ENCODE measurements around the gene GAK.
"Not testable (repeated sequence)": the region's sequence is repeated elsewhere in the genome, so short reads cannot be mapped to it uniquely, and the experiment has no call there.

GAK gene

DNA sequence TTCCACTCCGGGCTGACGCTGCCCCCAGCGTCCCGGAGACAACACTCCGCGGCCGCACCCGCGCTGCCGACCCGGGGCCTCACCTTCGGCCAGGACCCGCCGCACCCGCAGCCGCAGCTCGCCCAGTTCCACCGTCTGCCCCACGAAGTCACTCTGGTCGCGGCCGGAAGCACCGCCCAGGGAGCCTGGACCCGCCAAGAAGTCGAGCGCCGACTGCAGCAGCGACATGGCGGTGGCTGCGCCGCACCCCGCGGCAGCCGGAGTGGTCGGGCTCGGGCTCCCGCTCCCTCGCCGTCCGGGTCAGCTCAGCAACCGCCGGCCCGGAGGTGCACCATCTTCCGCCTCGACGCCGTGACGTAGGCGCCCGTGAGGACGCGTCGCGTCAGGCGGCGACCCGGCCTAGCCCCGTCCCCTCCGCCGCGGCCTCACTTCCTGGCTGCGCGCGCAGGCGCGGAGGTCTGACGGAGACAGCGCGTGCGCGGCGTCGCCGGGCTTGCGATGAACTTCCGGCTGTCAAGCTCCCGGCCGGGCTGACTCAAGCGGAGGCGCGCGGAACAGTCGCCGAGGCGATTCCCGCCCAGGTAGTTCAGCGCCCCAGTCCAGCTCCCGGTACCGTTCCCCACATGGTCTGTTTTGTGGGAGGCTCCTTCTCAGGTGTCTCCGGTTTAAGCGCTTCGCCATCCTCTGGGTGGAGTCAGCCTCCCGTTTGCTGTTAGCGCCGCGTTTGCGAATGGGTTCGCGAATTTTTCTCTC, at the start of gene GAK, which contains the start of gene TMEM175:
GAK (minus strand) TSS at position 357 of the 753 bp plus-strand sequence; CDS start at position 228, 129 bp downstream.
TMEM175 (plus strand) TSS at position 501 of the 753 bp plus-strand sequence. CDS start 15,280 bp downstream, outside the sequence.
- peak; percentile 93 for DNase-seq (ENCODE audit: low spot score)

DNA sequence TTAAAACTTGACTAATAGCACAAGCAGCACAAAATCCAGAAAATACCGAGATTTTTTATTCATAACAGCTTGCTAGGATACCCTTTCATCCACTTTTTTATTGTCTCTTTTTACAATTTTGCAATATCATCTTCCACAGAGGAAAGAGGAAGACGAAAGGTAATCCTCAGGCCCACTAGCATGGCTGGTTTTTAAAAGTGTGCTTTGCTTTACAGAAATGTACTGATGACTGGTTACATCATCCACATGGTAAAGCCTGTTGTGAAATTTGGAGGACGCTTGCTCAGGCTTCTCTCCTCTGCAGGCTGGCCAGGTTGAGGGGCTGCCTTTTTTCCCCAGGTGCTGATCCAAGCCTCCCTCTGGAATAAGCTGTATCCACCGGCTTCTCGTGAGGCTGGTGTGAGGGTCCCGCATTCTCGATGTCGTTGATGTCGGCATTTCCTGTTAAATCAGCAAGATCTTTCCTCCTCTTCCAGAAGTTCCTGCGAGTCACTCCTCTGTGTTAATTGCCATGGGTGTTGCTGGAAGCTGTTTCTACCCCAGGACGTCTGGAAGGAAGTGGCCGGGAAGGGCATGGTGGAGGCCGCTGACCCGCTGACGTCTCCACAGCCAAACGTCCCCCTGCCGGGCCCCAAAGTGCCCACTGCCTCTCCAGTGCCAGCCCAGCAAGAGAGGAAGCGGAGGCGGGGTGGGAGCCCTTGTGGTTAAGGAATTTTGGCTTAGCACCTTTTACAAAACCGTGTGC, 47.0 kb upstream of the GAK start:
- no peak for DNase-seq (ENCODE audit: low spot score)

DNA sequence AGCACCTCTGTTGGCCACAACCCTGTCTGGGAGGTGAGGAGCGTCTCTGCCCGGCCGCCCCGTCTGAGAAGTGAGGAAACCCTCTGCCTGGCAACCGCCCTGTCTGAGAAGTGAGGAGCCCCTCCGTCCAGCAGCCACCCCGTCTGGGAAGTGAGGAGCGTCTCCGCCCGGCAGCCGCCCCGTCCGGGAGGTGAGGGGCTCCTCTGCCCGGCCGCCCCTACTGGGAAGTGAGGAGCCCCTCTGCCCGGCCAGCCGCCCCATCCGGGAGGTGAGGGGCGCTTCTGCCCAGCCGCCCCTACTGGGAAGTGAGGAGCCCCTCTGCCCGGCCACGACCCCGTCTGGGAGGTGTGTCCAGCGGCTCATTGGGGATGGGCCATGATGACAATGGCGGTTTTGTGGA, 43.9 kb upstream of the GAK start:
- not testable (repeated sequence) for DNase-seq (ENCODE audit: low spot score)

DNA sequence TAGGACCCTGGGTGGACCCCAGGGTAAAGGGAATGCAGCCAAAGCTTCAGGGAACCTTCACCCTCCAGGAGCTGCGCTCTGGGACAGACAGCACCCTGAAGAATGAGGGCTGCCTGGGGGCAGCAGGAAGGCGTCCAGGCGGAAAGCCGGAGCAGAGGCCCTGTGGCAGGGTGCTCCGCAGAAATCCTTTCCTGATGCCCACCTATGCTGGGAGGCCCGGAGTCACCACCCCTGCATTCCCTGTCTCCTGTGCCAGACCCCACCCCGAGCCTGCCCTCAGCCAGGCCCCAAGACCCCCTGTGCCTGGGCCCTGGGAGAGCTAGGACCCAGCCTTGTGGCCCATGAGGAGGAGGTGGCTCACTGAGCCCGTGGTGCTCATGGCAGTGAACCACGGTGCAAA, 42.6 kb upstream of the GAK start:
- DNase-seq (ENCODE audit: low spot score): no peak

DNA sequence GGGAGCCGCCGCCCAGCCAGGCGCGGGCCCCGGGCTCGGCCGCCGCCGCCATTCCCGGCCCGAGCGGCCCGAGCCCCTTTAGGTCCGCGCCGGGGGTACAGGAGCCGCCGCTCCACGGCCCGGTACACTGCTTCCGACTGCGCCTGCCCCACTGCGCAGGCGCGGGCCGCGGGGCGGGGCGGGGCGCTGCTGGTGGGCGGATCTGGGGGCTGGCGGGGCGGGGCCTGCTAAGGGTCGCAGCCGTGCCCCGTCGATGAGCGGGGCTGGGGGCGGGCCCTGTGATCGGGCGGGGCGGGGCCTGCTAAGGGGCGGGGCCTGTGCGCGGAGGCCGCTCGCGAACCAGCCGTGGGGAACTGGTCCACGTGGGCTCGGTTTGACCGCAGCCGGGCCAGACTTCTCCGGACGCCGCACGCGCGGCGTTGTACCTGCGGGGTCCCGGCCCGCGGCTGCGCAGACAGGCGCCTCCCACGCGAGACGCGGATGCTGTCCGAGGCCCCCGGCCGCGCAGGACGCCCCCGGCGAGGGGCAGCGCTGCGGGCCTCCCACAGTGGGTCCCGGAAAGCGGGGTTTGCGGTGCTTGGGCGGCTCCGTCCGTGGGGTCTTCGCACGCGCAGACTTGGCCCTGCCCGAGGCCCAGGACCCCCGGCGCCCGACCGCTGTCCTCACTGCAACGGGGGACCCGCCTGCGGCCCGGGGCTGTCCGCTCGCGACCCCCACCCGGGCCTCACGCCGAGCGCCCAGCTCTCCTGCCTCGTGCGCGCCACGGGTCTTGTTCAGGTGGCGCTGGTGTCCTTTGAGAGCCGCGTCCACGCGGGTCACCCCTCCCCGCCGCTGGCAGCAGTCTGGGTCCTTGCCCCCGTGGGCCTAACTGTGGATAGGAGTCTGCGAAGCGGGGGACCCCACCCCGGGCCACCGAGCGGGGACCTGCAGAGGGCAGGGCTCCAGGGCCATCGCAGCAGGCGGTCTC, 41.6 kb upstream of the GAK start, which contains the start of gene DGKQ:
DGKQ (minus strand) TSS at position 139 of the 967 bp plus-strand sequence; CDS start at position 52, 87 bp downstream.
- DNase-seq (ENCODE audit: low spot score): peak; percentile 74

DNA sequence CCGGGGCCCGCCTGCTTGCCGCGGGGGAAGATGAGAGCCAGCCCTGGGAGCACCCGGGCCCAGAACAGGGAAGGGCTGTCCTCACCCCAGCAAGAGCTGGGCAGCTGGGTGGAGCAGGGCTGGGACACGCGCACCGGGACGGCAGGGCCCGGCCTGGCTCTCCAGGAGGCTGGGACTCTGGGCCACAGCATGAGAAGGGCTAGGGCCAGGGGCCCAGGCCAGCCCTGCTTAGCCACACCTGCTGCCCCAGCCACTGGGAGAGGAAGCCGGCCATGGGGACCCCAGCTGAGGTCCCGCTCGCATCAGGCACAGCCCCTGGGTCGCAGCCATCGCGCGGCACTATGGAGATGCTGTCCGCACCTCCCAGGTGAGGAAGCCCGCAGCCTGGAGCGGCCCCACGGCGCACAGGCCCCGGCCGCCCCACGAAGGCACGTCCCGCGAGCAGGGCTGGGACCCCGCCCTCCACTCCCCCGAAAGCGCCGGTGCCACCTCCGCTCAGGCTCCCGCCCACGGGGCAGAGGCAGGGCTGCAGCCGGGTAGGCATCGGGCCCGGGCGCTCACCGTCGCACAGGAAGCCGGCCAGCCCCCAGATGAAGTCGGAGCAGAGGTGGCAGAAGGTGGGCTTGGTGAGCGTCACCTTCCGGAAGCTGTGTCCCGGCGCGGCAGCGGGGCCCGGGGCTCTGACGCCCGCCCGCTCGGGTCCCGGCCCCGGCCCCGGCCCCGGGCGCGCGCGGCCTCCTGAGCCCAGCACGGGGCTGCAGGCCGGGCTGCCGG, 40.7 kb upstream of the GAK start:
- no peak for DNase-seq (ENCODE audit: low spot score)

DNA sequence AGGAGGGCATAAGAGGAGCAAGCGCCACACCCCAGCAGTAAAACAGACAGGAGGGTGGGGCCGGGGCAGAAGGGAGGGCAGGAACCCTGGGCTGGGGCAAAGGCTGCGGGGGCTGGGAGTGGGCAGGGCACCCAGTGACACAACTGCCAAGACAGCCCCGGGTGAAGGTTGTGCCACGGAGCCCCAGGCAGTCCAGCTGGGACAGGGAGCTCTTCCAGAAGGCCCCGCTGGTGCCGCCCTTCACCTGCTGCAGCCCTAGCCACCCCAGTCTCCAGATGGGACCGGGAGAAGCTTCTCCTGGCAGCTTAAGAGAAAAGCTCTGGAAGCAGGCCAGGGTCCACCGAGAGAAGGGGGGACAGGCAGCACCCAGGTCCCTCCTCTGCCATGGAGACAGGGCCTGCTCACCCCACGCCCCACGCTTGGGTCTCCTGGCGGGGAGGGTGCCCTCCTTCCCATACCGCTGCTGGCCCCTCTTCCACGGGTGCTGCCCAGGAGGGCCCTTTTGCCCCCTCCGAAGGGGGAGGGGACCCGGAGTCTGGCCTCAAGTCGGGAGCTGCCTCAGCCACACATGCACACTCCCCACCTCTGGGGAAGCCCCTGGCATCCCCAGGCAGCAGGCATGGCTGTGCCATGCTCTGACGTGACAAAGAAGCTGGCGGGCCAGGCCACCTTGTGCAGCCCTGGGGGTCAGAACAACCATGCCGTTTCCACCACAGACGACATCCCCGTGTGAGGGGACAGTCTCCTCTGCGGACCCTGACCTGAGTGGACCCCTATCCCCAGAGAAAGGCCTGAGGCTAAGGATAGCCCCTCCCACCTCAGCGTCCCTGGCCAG, 39.8 kb upstream of the GAK start:
- DNase-seq (ENCODE audit: low spot score): no peak

DNA sequence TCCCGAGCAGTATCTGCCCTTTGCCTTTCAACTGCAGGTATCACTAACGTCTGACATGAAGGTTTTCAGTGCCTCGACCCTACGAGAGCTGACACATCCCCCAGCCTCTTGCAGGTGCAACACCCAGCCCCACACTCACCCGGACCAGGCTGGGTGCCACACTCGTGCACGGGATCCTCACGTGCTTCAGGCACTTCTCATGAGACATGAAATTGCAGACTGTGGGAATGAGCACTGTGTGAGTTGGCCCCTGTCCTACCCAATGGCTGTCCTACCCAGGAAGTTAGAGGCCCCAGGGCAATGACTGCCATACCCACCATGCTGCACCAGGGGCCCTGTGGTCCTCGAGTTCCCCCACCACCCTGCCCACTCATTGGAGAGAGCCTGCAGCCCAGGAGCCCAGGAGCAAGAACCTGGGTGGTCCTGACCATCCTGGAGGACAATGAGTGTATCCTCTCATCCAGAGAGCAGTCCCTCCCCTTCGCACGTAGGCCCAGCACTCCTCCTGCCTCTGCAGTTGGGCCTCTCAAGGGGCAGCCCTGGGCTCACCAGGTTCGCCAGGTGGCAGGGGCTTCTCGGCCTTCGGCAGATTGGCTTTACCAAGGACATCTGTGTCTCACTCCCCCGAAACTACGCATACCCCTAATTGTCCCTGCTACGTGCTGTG, 38.9 kb upstream of the GAK start:
- no peak for DNase-seq (ENCODE audit: low spot score)

DNA sequence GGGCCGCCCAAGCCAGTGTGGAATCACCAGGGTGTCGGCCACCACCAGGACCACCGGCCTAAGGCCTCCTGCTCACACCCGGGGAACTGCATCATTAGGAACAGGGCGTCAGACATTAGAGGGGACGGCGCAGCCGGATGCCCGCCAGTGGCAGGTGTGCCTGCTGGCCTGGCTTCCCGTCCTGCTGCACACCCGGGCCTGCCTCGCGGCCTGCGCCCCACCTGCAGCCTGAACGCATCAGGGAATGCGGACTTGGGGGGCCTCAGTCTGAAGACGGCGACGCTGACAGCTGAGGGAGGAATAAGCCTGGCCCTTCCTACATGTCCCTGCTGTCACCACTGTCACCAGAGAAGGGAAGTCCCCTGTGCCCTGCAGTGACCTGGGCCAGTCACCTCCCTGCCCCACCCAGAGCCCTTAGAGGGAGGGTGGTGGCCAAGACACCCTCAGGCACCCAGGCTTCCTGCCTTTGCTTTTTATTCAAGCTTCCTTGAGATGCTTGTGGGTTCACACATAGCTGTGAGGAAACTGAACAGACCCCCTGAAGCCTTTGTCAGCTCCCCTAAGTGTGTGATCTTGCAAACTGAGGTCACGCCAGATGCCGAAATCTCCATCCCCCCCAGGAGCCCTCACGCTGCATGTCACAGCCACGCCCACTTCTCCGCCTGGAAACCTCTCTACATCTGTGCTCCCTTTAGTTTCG, 38.1 kb upstream of the GAK start:
- DNase-seq (ENCODE audit: low spot score): no peak

DNA sequence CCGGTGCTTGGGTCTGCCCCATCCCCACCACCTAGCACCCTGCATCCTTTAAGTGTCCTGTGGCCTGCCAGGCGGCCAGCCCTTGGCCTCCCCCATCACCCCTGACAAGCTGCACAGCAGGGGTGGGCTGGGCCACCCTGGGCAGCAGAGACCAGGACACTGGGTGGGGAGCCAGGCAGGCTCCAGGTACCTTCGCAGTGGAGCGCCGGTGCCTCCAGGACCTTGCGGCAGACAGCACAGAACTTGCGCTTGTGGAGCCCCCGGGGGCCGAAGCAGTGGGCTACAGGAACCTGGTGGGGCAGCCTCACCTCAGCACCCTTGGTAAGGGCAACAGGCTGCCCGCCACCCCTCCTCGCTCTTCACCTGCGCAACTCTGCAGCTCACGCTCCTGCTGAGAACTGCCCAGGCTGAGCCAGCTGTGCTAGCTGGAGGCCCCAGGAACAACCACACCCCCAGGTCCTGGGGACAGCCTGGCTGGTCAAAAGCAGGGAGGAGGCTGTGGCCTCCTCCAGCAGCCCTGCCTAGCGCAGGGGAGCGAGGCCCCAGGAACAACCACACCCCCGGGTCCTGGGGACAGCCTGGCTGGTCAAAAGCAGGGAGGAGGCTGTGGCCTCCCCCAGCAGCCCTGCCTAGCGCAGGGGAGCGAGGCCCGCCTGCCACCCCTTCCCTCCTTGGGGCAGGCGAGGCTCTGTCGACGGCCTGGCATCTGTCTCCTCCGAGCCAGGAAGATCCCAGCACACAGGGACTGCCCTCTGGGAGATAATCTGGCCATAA, 36.7 kb upstream of the GAK start:
- no peak for DNase-seq (ENCODE audit: low spot score)

DNA sequence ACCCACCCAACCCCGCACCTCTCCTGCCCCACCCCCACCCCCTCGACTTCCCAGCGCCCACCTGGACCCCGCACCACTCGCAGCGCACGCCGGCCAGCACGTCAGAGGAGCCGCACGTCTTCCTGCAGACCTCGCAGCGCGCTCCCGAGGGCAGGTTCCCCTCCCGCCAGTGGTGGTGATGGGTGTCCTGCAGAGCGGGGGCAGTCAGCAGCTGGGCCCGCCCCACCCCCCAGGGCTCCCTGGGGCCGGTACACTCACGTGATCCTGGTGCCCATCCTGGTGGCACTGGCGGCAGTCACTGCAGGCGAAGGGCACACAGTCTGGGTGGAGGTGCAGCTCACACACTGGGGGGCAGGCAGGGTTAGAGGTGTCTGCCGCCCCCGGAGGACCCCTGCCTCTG, 36.1 kb upstream of the GAK start:
- DNase-seq (ENCODE audit: low spot score): no peak

DNA sequence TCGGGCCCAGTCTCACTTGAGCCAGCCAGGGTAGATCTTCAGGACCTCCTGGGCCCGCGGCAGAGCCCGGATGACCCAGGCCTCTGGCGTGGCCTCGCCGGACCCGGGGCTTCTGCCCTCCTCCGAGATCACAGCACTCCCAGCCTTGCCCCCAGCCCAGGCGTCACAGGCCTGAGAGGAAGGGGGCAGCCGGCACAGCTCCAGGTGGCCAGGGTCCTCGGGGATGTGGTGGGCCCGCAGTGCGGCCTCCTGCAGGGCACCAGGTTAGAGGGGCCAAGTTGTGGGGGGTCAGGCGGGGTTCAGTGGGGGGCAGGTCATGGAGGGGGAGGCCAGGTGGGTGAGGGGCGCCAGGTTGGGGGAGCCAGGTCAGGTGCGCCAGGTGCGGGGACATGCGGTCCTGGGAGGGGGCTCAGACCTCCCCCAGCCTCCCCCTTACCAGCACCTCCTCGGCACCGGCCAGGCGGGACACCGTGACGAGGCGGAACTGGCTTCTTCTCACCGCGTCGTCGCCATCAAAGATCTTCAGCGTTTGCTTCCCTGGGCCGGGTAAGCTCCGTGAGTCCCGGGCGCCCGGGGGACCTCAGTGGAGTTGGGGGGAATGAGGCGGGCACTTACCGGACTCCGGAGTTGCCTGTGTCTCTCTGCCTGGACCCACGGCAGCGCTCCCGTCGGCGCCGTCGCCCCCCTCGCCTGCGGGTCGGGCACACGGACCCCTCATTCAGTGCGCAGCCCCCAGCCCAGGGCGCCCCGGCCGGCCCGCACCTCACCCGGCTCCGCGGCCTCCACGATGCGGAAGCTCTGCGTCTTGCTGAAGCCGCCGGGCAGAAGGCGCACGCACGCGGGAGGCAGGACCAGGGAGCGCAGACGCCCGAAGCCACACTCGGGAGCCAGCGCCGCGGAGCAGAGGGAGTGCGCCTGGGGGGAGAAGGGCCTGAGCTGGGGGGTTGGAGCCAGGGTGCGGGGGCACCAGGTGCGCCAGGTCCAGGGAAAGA, 35.3 kb upstream of the GAK start:
- no peak for DNase-seq (ENCODE audit: low spot score)

DNA sequence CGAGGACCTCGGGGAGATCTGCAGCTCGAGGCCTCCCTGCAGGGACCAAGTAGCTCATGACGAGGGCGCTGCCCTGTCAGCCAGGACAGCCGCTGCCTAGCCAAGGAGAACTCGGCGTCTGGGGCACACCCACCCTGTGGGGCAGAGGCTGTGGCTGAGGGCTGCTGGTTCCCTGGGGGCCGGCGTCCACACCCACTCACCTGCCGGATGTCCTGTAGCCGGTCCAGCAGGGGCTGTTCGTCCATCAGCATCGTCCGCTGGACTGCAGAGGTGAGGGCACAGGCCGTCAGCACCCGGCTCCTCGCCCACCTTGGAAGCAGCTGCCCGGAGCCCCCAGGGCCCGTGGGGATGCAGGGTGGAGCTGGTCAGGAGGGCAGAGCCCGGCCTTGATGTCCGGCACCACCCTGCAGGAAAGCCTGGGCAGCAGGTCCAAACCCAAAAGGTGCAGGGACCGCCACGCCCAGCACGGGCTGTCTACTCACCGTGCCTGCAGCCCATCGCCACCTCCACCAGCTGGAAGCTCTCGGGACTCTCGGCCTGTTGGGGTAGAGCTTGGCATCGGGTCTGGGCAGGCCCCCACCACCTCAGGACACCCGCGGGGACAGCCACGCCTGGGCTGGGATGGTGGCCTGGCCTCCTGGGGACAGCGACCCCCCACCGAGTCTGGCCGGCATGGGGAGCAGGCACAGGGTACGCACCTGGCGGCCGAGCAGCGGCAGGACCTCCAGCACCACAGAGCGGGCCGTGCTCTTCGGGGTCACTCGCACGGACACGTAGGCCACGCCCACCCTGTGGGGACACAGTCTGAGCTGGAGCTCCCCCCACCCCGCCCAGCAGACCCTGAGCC, 34.4 kb upstream of the GAK start:
- DNase-seq (ENCODE audit: low spot score): no peak

DNA sequence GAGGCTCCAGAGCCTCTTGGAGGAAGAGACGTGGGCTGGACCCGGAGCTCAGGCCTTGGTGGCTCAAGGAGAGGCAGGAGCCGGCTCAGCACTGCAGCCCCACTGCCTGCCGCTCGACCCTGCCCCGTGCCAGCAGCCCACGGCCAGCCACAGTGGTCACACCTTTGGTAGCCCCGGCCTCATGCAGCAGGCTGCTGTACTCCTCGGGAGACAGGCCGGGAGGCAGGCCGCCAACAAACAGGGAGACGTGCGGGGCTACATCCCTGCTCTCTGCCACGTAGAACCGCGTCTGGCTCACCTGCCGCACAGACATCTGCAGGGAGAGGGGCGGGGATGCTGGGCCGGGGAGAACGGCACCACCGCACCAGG, 33.6 kb upstream of the GAK start:
- no peak for DNase-seq (ENCODE audit: low spot score)

DNA sequence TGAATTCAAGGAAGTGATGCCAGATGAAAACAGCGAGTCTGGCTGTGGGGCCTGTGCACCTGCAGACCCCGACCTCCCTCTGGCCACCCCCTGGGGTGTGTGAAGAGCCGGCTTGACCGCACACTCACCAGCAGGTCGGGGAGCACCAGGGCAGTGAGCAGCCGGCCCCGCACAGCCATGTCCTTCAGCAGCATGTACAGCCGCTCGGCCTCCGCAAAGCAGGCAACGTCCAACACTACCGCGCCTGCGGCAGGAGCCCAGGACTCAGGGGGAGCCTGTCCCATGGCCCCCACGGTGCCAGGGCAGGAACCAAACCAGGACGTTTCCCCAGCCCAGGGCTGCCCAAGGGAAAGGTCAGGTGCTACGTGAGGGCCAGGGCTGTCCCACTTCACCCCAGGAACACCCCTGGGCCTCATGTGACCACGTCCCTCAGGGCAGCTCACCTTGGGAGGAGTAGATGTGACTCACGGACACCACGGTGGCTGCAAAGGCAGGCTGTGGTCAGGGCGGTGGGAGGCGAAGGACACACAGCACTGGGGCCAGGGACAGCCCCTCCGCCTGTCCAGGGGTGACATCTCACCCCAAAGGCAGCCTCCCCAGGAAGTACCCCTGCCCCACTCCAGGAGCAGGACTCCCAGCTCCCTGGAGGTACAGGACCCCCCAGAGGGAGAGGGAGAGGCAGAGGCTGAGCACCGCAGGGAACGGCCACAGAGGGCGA, 33.1 kb upstream of the GAK start:
- DNase-seq (ENCODE audit: low spot score): no peak
